T-helper 9 cell (primary cell): ENCODE data around the gene GOLGA6C.
"Not testable (repeated sequence)": the region's sequence is repeated elsewhere in the genome, so short reads cannot be mapped to it uniquely, and the experiment has no call there.

Experiments used
- DNase-seq: peaks from one replicate; pipeline ENCODE4 v3.0.0-alpha.2; 2020
- total RNA-seq, 2 donors: gene quantifications; one replicate each; lab custom pipeline; 2026; lab: John Stamatoyannopoulos, UW

The GOLGA6C gene, protein sequence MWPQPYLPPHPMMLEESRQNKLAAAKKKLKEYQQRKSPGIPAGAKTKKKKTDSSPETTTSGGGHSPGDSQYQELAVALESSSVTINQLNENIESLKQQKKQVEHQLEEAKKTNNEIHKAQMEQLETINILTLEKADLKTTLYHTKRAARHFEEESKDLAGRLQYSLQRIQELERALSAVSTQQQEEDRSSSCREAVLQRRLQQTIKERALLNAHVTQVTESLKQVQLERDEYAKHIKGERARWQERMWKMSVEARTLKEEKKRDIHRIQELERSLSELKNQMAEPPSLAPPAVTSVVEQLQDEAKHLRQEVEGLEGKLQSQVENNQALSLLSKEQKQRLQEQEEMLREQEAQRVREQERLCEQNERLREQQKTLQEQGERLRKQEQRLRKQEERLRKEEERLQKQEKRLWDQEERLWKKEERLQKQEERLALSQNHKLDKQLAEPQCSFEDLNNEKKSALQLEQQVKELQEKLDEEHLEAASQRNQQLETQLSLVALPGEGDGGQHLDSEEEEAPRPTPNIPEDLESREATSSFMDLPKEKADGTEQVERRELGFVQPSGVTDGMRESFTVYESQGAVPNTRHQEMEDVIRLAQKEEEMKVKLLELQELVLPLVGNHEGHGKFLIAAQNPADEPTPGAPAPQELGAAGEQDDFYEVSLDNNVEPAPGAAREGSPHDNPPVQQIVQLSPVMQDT
- 0 reads per million in 2 donors for total RNA-seq

DNA sequence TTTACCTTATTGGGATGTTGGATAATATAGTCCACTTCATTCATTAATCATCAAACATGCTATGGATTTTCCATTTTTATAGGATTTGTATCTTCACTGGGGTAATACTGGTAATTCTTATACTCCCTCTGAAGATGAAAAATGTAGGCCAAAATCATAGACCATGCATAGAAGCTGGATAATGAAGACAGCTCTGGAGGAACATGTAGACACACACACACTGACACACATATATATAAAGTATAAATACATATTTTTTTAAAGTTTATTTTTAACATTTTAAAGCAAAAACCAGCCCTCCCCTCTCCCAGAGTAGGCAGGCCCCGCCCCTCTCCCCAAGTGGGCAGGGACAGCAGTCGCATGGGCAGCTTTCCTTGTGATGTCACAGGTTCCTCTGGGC is at the start of gene GOLGA6C:
TSS of gene GOLGA6C (plus strand) at position 301 of the 400 bp plus-strand sequence. CDS start 265 bp downstream, outside the sequence.
- not testable (repeated sequence) for DNase-seq

DNA sequence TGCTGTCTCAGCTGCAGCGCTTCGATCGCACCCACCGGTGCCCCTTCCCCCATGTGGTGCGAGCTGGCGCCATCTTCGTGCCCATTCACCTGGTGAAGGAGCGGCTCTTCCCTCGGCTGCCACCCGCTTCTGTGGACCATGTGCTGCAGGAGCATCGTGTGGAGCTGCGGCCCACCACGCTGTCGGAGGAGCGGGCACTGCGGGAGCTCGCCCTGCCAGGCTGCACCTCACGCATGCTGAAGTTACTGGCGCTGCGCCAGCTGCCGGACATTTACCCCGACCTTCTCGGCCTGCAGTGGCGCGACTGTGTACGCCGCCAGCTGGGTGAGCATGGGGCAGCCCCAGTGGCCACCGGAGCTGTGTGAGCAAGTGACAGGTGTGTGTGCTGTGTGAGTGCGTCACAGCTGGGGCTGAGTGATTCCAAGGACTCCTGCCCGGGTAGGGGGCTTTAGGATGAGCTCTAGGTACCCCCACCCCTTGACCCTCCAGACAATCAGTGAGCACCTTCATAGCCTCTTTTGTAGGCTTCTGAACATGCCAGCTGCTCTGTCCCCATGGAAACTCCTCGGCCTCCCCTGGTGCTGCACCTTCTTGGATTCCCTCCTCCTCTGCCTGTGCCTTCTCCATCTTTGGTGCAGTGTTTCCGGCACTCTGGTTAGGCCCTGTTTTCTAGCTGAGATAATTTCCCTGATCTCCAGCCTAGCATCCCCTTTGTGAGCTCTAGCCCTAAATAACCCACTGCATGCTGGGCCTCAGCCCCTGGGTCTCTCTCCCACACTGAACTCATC is 49.4 kb upstream of the GOLGA6C start:
- DNase-seq: no peak

DNA sequence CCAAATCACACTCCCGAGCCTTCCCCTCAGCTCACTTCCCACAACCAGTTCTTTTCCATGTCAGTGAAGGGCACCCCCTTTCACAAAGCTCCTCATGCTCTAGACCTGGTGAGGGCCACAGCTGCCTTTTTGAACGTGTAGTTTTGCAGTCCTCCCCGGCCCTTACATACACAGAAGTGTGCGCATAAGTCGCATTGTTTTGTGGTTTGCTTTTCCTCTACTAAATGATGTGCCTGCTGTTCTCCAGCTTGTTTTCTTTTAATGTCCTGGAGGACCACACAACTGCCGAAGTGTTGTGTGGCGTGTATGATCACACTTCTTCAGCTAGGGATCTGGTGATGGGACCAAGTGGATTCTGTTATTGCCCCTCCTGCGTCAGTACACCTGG is 48.9 kb upstream of the GOLGA6C start:
- no peak for DNase-seq

DNA sequence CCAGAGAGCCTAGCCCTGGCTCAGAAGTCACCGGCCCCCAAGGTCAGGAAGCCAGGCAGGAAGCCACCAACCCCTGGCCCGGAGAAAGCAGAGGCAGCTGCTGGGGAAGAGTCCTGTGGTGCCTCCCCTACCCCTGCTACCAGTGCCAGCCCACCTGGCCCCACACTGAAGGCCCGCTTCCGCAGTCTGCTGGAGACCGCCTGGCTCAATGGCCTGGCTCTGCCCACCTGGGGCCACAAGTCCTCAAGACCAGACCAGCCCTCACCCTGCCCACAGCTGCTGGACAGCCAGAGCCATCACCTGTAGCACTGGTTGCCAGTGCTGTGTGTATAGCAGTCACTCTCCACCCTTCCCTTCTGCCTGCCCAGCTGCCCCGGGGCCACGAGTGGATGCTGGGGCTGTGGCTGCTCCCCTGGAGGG is 47.3 kb upstream of the GOLGA6C start:
- no peak for DNase-seq

DNA sequence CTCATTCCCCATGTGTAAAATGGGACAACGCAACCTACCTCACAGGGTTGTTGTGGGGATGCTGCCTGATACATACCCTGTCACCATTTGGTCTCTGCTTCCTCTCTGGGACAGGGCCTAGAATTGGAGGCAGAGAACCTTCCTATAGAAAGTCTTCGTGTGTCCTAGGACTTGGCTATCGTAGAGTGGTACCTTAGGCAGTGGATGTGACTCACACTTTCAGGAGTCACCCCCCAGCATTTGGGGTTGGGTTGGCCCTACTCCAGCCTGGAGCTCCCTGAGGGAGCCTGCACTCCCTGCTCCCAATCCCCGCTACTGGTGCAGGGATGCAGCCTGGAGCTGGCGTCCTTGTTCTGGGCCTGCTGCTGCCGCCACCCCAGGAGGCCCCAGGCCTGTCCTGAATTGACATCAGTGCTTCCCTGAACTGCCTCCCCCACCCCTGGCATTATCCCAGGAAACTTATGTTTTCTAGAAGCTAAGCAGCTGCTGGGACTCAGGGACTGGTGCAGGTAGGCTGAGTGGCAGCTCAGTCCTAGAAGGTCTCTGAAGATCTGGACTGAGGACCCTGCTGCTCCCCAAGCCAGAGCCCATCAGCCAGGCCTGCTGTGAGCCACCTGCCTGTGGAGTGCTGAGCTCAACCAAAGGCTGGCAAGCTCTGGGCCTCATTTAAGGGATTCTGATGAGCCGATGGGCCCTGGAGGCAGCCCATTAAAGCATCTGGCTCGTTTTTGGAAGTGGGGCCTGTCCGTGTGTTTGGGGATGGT is 46.5 kb upstream of the GOLGA6C start:
- no peak for DNase-seq

DNA sequence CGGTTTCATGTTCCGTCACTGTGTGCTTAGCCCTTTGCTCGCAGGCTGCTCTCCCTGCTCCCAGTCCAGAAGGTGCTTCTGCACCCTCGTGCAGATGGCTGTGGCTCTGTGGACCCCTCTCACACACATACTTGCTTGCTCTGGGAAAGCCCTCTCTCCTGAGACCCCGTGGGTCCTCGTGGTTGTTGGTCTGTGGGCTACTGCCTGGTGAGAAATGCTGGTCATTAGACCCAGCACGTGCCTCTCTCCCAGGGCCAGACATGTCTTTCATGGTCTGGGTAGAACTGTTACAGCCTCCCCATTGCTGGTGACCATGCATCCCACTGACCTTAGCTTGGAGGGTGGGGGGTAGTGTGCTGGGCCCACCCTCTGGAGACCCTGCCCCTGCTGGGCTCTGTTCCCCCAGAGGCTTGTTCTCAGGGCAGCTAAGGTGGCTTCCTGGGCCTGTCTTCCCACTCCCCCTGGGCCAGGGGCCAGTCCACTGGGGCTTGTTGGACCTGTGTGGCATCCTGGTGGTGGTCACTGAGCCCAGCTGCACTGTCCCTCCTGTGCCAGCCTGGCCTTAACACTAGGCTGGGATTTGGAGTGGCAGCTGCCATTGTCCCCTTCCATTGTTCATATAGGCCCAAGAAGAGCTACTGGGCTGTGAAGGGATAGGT is 45.8 kb upstream of the GOLGA6C start:
- DNase-seq: no peak

DNA sequence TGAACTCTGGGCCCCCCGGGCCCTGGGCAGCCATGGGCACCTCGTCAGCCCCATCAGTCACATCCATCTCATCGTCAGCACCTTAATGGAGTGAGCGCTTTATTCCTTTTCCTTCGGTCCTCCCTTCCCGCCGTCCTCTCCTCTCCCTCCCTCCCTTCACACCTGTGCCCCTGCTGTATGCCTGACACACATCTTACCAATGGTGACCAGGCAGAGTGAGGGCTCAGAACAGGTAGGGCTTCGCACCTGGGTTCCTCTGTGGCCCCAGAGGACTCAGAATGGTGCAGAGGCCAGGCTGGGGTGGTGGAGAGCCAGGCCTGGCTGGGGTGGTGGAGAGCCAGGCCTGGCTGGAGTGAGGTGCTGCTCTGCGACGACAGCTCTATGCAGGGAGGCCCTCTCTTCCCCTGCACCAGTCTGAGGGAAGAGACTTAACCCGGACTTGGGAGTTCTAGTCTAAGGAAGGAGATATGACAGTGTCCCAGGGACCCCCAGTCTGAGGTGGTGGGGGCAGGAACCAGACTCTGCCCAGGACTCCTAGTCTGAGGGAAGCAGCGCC is 44.8 kb upstream of the GOLGA6C start:
- DNase-seq: no peak

DNA sequence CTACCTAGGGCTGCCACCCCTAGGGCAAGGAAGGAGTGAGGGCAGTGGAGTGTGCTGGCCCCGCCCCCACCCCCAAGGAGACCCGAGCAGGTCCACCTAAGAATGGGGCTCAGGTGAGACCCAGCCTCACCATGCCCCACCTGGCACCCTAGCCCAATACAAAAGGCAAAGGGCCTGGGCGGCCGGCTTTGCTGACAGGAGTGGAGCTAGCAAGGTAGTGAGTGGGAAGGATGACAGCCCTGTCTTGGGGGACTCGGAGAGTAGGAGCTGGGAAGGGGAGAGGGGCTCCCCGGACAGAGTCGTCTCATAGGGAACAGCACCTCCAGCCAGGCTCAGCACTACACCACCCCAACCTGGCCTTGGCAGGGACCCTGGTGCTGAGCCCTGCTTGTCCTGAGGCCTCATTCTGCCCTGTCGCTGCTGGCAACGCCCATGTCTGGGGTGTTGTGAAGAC is 44.3 kb upstream of the GOLGA6C start:
- no peak for DNase-seq

DNA sequence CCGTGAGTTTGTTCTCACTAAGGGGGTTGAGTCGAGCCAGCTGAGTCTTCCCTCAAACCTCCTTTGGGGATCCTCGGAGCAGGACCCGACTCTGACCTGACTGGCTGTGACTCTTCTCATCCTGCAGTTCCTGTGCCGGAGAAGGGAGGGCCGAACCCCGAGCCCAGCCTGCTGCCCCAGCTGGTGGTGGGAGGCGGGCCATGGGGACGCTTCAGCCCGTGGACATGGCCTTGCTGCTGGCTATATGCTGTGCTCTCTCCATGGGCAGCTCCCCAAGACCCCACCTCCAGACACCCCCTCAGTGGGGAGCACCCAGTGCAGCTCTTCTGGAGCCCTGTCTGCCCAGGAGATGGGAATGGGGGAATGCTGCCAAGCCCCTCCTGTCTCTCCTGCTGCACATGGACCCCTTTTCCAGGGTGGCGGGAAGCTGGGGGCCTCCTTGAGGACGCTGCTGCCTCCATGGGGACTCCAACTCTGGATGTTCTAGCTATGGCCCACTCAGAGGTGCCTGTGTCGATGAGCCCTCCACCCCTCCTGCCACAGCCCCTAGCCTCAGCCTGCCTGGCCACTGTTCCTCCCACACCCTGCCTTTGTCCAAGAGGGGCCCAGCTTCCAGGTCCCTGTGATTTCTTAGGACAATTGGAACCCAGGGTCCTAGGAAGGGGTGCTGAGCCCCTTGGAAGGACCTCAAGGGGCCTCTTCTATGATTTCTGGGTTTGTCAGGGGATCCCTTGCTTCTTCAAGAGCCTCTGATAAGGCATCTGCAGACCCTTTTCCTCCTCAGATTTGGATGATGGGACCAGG is 43.6 kb upstream of the GOLGA6C start:
- DNase-seq: no peak

DNA sequence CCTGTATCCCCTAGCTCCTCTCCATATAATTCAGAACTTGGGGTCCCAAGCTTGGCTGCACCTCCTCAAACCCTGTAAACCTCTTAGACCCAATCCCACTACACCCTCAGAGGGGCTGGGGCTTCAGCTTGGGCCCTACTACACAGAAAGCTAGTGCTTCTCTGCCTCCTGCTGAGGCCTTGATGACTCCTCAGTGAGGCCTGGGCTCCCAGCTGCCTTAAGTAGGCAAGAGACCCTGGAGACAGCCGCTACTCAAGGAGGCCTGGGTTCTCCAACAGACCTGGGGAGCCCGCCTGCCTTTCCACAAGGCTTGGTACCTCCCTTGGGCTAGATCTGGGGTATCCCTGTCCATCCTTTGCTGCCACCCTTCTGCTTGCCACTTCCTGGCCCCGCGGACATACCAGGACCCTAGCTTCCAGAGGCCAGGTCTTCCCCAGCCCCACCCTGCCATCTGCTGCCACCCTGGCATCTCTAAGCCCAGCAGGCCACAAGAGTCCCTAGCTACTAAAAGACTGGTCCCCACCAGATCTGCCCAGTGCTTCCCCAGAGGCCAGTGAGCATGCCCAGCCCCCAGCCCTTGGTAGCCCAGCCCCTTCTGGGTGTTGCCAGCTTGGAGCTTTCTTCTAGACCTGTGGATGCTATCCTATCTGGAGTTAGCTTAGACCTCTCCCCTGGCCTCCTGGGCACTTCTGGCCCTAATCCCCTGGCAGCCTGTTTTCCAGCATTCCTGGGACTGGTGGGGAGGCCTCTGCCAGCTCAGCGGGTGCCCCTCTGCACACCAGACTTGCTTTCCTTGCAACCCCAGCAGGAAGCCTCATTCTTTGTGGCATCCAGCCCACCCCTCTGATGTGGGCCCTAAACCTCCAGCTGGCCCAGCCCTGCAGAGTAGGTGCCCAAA is 42.8 kb upstream of the GOLGA6C start:
- DNase-seq: no peak

DNA sequence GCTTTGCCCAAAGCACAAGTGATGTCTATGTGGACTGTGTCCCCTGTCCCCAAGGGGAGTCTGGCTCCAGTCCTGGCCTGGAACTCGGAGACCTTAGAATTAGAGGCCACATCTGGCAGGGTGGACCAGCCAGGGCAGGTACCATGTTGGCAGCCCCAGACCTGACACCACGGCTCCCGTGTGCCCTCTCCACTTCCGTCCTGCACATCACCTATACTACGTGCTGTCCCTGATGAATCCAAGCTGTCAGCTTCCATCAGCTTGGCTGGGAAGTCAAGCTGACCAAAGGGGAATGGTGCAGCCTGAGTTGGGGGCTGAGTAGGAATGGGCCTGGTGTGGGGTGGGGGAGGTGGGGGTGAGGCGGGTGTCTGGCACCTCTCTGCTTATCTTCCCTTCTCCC is 41.1 kb upstream of the GOLGA6C start:
- DNase-seq: no peak

DNA sequence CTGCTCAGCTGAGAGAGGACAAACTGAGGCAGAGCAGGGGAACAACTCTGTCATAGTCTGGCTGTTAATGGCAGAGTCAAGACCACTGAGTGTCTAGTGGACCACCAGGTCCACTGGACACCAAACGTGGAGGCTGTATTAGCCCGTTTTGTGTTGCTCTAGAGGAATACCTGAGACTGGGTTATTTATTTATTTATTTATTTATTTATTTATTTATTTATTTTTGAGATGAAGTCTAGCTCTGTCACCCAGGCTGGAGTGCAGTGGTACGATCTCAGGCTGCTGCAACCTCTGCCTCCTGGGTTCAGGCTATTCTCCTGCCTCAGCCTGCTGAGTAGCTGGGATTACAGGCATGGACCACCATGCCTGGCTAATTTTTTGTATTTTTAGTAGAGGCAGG is 40.6 kb upstream of the GOLGA6C start:
- not testable (repeated sequence) for DNase-seq

DNA sequence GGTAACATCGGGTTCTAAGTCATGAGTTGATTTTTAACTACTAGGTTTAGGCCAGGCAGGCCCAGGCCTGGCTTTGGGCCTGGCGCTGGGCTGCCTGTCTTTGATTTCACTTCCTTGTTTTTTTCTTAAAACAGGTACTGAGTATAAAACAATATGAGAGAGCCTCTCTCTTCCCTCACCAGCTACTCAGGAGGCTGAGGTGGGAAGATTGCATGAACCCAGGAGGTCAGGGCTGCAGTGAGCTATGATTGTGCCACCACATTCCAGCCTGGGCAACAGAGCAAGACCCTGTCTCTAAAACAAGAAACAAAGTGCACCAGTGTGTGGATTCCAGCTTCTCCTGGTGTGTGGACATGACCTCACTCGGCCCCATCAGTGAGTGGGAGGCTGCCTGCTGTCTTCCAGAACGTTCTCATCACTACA is 38.6 kb upstream of the GOLGA6C start:
- DNase-seq: not testable (repeated sequence)

DNA sequence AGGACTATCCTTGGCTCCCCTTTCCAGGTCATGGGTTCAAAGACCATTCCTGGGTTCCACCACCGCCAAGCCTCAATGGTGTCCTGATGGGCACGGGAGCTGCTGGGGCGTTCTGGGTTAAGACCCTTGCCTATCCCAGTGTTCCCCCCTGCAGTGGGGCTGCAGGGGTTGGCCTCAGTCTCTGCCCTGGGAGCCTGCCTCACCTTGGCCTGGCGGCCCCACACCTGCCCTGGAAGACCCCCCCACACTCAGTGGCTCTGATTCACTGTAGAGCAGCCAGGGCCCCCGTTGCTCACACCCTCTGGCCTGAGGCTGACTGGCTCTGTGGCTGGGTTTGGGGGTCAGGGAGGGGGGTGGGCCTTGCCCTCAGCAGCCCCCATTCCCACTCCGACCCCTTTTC is 34.4 kb upstream of the GOLGA6C start:
- DNase-seq: no peak

DNA sequence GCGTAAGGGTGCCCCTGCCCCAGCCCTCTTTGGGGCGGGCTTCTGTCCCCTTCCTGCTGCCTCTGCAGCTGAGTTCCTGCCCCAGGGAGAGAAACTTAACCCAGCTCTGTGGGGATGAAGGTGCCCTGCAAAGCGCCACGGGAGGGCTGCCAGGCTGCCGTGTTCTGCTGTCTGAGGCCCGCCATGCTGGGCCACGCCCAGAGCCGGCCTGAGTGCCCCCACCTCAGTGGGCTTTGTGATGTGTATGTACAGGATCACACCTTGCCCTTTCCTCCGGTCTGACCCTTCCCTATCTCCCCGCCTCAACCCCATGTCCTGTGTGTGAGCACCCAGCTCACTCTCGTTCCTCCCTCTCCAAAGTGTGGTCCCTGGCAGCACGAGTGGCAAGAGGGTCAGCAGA is 33.9 kb upstream of the GOLGA6C start:
- DNase-seq: no peak

DNA sequence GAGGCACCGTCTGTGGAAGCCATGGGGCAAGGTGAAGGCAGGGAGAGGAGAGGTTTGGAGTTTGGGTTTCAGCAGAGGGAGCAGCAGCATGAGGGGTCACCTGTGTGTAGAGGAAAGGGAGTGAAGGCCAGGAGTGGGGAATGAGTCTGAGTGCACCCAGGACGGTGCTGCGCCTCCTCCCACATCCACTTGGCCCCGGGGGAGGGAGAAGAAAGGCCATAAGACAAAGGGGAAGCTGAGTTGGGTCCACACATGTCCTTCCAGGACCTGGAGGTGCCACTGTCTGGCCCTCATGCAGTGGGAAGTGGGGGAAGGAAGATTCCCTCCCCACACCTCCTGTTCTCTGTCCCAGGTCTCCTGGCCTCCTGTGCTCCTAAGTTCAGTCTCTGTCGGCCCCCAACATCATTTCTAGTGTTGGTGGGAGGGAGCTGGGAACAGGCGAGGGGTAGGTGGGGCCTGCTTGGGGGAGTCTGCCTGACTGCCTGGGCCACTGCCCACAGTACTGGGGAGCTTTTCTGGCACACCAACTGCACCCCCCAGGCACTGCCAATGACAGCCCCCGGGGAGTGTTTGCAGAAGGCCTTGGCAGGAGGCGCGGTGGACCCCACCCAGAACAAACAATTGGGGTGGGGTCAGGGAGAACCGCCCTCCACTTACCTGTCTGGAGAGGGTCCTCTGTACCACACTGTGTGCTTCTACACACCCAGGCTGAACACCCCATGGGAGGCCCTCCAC is 32.9 kb upstream of the GOLGA6C start:
- not testable (repeated sequence) for DNase-seq

DNA sequence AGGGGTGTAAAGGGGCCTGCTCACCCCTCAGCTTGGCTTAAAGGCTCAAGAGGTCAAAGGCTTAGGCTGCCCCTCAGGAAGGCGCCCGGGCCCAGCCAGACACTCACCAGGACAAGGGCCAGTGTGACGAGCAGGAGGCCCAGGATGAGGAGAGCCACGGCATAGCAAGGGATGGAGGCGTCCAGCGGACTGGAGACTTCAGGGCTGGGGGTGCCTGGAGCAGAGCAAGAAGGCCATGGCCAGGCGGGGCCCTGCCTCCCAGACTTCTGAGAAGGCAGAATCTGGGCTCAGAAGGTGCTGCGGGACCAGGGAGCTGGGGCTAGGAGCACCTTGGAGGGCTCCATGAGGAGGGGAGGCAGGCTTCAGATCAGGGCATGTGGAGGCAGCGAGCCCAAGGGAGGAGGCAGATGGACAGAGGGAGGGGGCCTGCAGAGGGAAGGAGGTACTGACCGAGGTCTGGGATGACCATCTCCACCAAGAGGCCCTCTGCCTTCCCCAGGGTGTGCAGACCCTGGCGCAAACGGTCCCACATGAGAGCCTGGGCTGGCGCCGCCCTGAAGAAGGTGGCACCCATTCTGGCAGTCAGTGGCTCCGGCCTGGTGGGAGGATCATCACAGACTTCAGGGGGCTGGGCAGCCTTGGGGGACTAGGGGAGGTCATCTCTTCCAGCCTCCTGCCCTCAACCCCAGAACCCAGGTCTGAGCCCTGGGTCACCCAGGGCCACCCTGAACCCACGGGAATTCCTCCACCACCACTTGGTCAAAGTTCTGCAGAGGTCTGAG is 32.0 kb upstream of the GOLGA6C start:
- DNase-seq: no peak

DNA sequence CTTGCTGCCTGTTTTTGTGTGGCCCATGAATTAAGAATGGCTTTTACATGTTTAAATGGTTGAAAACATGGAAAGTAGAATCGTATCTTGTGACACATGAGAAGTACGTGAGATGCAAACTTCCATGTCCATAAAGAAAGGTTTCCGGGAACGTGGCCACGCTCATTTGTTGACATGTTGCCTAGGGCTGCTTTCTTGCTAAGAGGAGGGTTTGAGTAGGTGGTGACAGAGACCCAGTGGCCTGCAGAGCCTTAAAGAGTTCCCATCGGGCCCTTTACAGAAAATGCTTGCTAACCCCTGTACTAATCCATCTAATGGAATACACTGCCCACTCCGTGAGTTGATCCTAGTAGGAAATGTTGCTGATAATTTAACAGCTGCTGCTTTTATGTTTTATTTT is 31.0 kb upstream of the GOLGA6C start:
- not testable (repeated sequence) for DNase-seq
